Activated B cell treated with CpG ODN at 0.5 μM for 24 hours (primary cell): ENCODE measurements around the gene ANKRD6. TPM values are rescaled to one million over a fixed set of nuclear protein-coding genes. Genes with fewer than 3 reads are reported as not detected.

Experiments
- ATAC-seq: fragments of 200-7000 bp; cut with Tn5 transposase; one replicate; pipeline ENCODE4 v1.10.0; 2021; ENCODE audit warnings: low read depth, mild to moderate bottlenecking, moderate library complexity
- CTCF ChIA-PET: fragments of 350-600 bp; sonication (Branson Sonifier 250); formaldehyde crosslinking; loops from one replicate; lab custom pipeline; 2021; ENCODE audit warnings: antibody characterized with exemption; lab: Charles Lee
- POLR2A ChIA-PET: fragments of 350-600 bp; sonication (Branson Sonifier 250); formaldehyde crosslinking; loops from one replicate; lab custom pipeline; 2021; ENCODE audit warnings: antibody characterized with exemption; lab: Charles Lee
- DNase-seq: peaks from one replicate; pipeline ENCODE4 v3.0.0; 2022
- H3K27ac Mint-ChIP-seq: one replicate; pipeline ENCODE4 v1.8.0; 2020; ENCODE audit warnings: mixed read lengths
- H3K27me3 Mint-ChIP-seq: one replicate; pipeline ENCODE4 v1.8.0; 2021; ENCODE audit warnings: mixed read lengths
- H3K36me3 Mint-ChIP-seq: one replicate; pipeline ENCODE4 v1.8.0; 2021; ENCODE audit warnings: low read depth, mixed read lengths
- H3K4me1 Mint-ChIP-seq: one replicate; pipeline ENCODE4 v1.8.0; 2021; ENCODE audit warnings: mixed read lengths
- H3K4me3 Mint-ChIP-seq: one replicate; pipeline ENCODE4 v1.8.0; 2020; ENCODE audit warnings: mild to moderate bottlenecking, mixed read lengths
- H3K9me3 Mint-ChIP-seq: one replicate; pipeline ENCODE4 v1.8.0; 2020; ENCODE audit warnings: mixed read lengths
- intact Hi-C: fragments of 100-400 bp; cut with micrococcal nuclease; formaldehyde crosslinking; loops from one replicate; pipeline ENCODE4 v1.15.1; 2024
- total RNA-seq: library from RNA; stranded (reverse); gene quantifications from 2 replicates; pipeline ENCODE4 v1.2.3, GENCODE V29; 2022
- TF ChIP-seq, protein P1 (sequence below): fragments of 200-600 bp; IDR thresholded peaks from one replicate; pipeline ENCODE4 v1.8.0; 2022; ENCODE audit warnings: antibody characterized with exemption, mild to moderate bottlenecking

Gene ANKRD6
- total RNA-seq, 1 donor from 2014 or later, result 9.6 TPM

- ChIA-PET CTCF (no interaction called here), POLR2A (no interaction called here)
- H3K4me3 Mint-ChIP-seq, result no peak overlapping the region
- DNase-seq (no peak), ATAC-seq (no peak)
- no peaks in the 10 kb centered on the region for H3K36me3 Mint-ChIP-seq
- H3K9me3 Mint-ChIP-seq, result no peaks in the 10 kb centered on the region
- H3K4me1 Mint-ChIP-seq, result no peaks in the 10 kb centered on the region
- intact Hi-C loops, result no loop called here
- no peaks in the 10 kb centered on the region for H3K27me3 Mint-ChIP-seq
- H3K27ac Mint-ChIP-seq, result no peak overlapping the region
- TF ChIP-seq, protein P1, sequence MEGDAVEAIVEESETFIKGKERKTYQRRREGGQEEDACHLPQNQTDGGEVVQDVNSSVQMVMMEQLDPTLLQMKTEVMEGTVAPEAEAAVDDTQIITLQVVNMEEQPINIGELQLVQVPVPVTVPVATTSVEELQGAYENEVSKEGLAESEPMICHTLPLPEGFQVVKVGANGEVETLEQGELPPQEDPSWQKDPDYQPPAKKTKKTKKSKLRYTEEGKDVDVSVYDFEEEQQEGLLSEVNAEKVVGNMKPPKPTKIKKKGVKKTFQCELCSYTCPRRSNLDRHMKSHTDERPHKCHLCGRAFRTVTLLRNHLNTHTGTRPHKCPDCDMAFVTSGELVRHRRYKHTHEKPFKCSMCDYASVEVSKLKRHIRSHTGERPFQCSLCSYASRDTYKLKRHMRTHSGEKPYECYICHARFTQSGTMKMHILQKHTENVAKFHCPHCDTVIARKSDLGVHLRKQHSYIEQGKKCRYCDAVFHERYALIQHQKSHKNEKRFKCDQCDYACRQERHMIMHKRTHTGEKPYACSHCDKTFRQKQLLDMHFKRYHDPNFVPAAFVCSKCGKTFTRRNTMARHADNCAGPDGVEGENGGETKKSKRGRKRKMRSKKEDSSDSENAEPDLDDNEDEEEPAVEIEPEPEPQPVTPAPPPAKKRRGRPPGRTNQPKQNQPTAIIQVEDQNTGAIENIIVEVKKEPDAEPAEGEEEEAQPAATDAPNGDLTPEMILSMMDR, result no peak
Observed at GRCh38 chr6:89583559-89583958, 150.6 kb downstream of the ANKRD6 start.

DNA sequence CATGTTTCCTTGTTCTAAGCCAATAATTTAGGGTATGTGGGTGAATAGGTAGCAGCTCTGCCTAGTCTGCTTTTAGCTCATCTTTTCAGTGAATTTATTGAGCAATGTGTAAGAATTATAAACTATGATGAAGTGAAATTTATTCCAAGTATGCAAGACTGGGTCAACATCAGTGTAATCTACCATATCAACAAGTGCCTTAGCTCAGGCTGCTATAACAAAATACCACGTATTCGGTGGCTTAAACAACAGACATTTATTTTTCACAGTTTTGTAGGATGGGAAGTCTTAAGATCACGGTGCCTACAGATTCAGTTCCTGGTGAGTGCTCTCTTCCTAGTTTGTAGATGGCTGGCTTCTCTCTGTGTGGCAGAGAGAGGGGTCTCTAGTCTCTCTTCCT lies 151.6 kb downstream of the ANKRD6 start:
- CTCF ChIA-PET, result no interaction called here
- intact Hi-C loops, result no loop called here

GRCh38 chr6:89585154-89585553 lies 152.2 kb downstream of the ANKRD6 start:
- Mint-ChIP-seq H3K36me3 (no peaks in the 10 kb centered on the region), H3K27ac (no peak overlapping the region), H3K4me1 (no peaks in the 10 kb centered on the region), H3K27me3 (no peaks in the 10 kb centered on the region), H3K4me3 (no peak overlapping the region), H3K9me3 (no peaks in the 10 kb centered on the region)
- CTCF ChIA-PET, result no interaction called here
- DNase-seq, result no peak
- POLR2A ChIA-PET, result no interaction called here
- TF ChIP-seq, protein P1, result no peak
- no peak for ATAC-seq
- intact Hi-C loops, result no loop called here

More for the DNA sequence above, 151.6 kb downstream of the ANKRD6 start:
- ATAC-seq (no peak), DNase-seq (no peak)
- Mint-ChIP-seq H3K27me3 (no peaks in the 10 kb centered on the region), H3K4me1 (no peaks in the 10 kb centered on the region), H3K36me3 (no peaks in the 10 kb centered on the region), H3K27ac (no peak overlapping the region), H3K9me3 (no peaks in the 10 kb centered on the region), H3K4me3 (no peak overlapping the region)
- TF ChIP-seq, protein P1, result no peak
- POLR2A ChIA-PET, result no interaction called here

DNA sequence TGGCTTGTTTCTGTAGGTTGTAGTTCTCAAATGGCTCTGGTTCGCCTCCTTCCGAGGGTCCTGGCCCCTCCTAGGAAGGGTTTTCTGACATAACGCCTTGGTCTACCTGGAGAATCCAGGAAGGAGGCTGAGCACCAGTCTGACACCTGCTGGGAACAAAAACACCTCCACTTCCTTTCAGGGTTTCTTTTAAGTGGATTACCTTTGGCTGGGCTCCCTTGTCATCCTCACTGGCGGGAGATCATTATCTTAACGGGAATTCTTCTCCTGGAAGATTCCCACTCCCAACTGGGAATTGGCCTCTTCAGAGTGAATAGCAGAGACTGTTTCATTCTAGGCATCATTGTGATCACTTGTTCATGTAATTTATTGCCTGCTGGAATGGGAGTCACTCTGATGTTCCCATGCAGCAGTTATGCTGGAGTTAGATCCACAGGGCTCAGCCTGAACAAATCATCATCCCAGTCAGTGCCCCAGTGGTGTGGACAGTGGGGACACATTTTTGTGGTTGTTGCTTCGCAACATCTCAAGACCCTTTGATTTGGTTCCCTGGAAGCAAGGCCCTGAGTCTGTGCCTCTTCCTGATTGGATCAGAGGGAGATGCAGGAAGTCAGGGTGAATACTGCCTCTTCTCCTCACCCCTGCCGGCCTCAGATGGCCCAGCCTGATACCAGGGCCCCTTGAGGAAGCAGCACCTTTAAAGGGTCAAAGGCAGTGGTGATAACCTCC lies 156.5 kb downstream of the ANKRD6 start:
- POLR2A ChIA-PET, result no interaction called here
- TF ChIP-seq, protein P1, result no peak
- CTCF ChIA-PET, result no interaction called here

GRCh38 chr6:89590133-89590532 lies 157.2 kb downstream of the ANKRD6 start:
- no peak for ATAC-seq
- ChIA-PET POLR2A (no interaction called here), CTCF (no interaction called here)
- no peak overlapping the region for H3K4me3 Mint-ChIP-seq
- H3K27me3 Mint-ChIP-seq, result no peaks in the 10 kb centered on the region
- no peak overlapping the region for H3K27ac Mint-ChIP-seq
- H3K9me3 Mint-ChIP-seq, result no peaks in the 10 kb centered on the region
- no peaks in the 10 kb centered on the region for H3K36me3 Mint-ChIP-seq
- intact Hi-C loops, result no loop called here
- TF ChIP-seq, protein P1, result no peak
- no peaks in the 10 kb centered on the region for H3K4me1 Mint-ChIP-seq
- DNase-seq, result no peak

More for the DNA sequence above, 156.5 kb downstream of the ANKRD6 start:
- H3K27me3 Mint-ChIP-seq, result no peaks in the 10 kb centered on the region
- no peaks in the 10 kb centered on the region for H3K4me1 Mint-ChIP-seq
- H3K36me3 Mint-ChIP-seq, result no peaks in the 10 kb centered on the region
- no peak for ATAC-seq
- no peaks in the 10 kb centered on the region for H3K9me3 Mint-ChIP-seq
- intact Hi-C loops, result no loop called here
- H3K27ac Mint-ChIP-seq, result no peak overlapping the region
- H3K4me3 Mint-ChIP-seq, result no peak overlapping the region
- DNase-seq, result no peak
